HepG2 (cell line): ENCODE data around the gene SYNGAP1. TPM values are rescaled to one million over a fixed set of nuclear protein-coding genes. Genes with fewer than 3 reads are reported as not detected.
A peak's percentile ranks its signal among the peaks of the same experiment; 100 is the strongest.

Experiments
- ATF2 ChIP-seq: sonication (generic); formaldehyde crosslinking; IDR thresholded peaks from 2 replicates; pipeline ENCODE4 v1.4.0; 2020; ENCODE audit warnings: missing genetic modification reagents
- BHLHE40 ChIP-seq: IDR thresholded peaks from 2 replicates; pipeline ENCODE4 v1.6.1; 2011; ENCODE audit warnings: low read length, improper control_type of control experiment
- BRD4 ChIP-seq: sonication (generic); formaldehyde crosslinking; IDR thresholded peaks from 2 replicates; pipeline ENCODE4 v1.4.0; 2020; ENCODE audit warnings: missing genetic modification reagents
- CCAR2 ChIP-seq: fragments of 200-400 bp; formaldehyde crosslinking; optimal IDR thresholded peaks from 2 replicates; pipeline ENCODE3; 2018; ENCODE audit warnings: low read depth, mild to moderate bottlenecking, low read length, moderate library complexity
- DRAP1 ChIP-seq: IDR thresholded peaks from 2 replicates; pipeline ENCODE4 v1.6.1; 2016; ENCODE audit warnings: missing genetic modification reagents, missing compliant biosample characterization
- ETS1 ChIP-seq: sonication (generic); formaldehyde crosslinking; IDR thresholded peaks from 2 replicates; pipeline ENCODE4 v1.4.0; 2020; ENCODE audit warnings: missing genetic modification reagents
- IKZF4 ChIP-seq: sonication (generic); formaldehyde crosslinking; IDR thresholded peaks from 2 replicates; pipeline ENCODE4 v1.5.1; 2020; ENCODE audit warnings: borderline replicate concordance, mild to moderate bottlenecking, low read depth, missing genetic modification reagents; ENCODE audit errors: not compliant biosample characterization
- REL ChIP-seq: sonication (generic); formaldehyde crosslinking; conservative IDR thresholded peaks from 2 replicates; pipeline ENCODE4 v1.8.0; 2022; ENCODE audit warnings: mild to moderate bottlenecking, missing genetic modification reagents, moderate library complexity
- SMARCE1 ChIP-seq: fragments of 450-650 bp; IDR thresholded peaks from 2 replicates; pipeline ENCODE4 v1.6.1; 2017; ENCODE audit warnings: borderline replicate concordance
- STAT6 ChIP-seq: sonication (generic); formaldehyde crosslinking; IDR thresholded peaks from 2 replicates; pipeline ENCODE4 v1.4.0; 2020; ENCODE audit warnings: missing genetic modification reagents, mild to moderate bottlenecking, borderline replicate concordance
- TRAFD1 ChIP-seq: sonication (generic); formaldehyde crosslinking; IDR thresholded peaks from 2 replicates; pipeline ENCODE4 v1.5.1; 2020; ENCODE audit warnings: missing genetic modification reagents, mild to moderate bottlenecking, borderline replicate concordance
- ZBTB49 ChIP-seq: sonication (generic); formaldehyde crosslinking; IDR thresholded peaks from 2 replicates; pipeline ENCODE4 v1.4.0; 2020; ENCODE audit warnings: missing genetic modification reagents, borderline replicate concordance
- ZNF225 ChIP-seq: sonication (generic); formaldehyde crosslinking; IDR thresholded peaks from 2 replicates; pipeline ENCODE4 v1.4.0; 2020; ENCODE audit warnings: mild to moderate bottlenecking, missing genetic modification reagents
- ZNF24 ChIP-seq: fragments of 450-650 bp; IDR thresholded peaks from 2 replicates; pipeline ENCODE4 v1.6.1; 2017; ENCODE audit warnings: antibody characterized with exemption, mild to moderate bottlenecking
- ZNF296 ChIP-seq: sonication (generic); formaldehyde crosslinking; conservative IDR thresholded peaks from 2 replicates; pipeline ENCODE4 v1.5.0; 2020; ENCODE audit warnings: mild to moderate bottlenecking, missing genetic modification reagents
- ZNF501 ChIP-seq: sonication (generic); formaldehyde crosslinking; IDR thresholded peaks from 2 replicates; pipeline ENCODE4 v1.5.1; 2020; ENCODE audit warnings: mild to moderate bottlenecking, moderate library complexity, missing genetic modification reagents
- ZNF773 ChIP-seq: sonication (generic); formaldehyde crosslinking; IDR thresholded peaks from 2 replicates; pipeline ENCODE4 v1.4.0; 2020; ENCODE audit warnings: missing genetic modification reagents, borderline replicate concordance
- ZNF83 ChIP-seq: sonication (generic); formaldehyde crosslinking; IDR thresholded peaks from 2 replicates; pipeline ENCODE4 v1.4.0; 2020; ENCODE audit warnings: missing genetic modification reagents, mild to moderate bottlenecking, borderline replicate concordance
- ZSCAN31 ChIP-seq: sonication (generic); formaldehyde crosslinking; IDR thresholded peaks from 2 replicates; pipeline ENCODE4 v1.5.0; 2020; ENCODE audit warnings: low read depth, mild to moderate bottlenecking, missing genetic modification reagents
- polyA plus RNA-seq, 8 experiments: library from polyadenylated mRNA; depleted of rRNA in 3 of 8; stranded (reverse) in 7 of 8; unstranded in 1 of 8; fragments of >200 nt; fragmentation: Illumina TruSeq in 4 of 8; extraction: Trizol in 4 of 8; gene quantifications; 2 replicates each; pipeline versions ENCODE4 v1.2.1 to v1.2.3, GENCODE V29; 2011 to 2016; ENCODE audit warnings: low read depth in 4 of 8, missing spikeins in 1 of 8, mixed read lengths in 1 of 8; ENCODE audit not compliant: insufficient read depth in 1 of 8
- total RNA-seq, 5 experiments: library from RNA; depleted of rRNA; stranded (reverse); fragments of >200 nt; fragmentation: Illumina TruSeq; extraction: Trizol; gene quantifications; 2 replicates each; pipeline ENCODE4 v1.2.3, GENCODE V29; 2016; ENCODE audit warnings: low read depth in 1 of 5

Gene SYNGAP1
- total and polyA plus RNA-seq, 2 of the 13 experiments (the other 11 are each of a cell fraction or from before 2014, with no cell fraction given): 0.75 to 1.1 TPM

GRCh38 chr6:33417903-33418689 is 1.8 kb upstream of the SYNGAP1 start, which contains the start of gene CUTA (continued):
- TF ChIP-seq ATF2 (CRISPR knock-in tag): peak; percentile 90
- TF ChIP-seq ZNF83 (CRISPR knock-in tag): peak; percentile 93; the same call in 1 of the 2 replicates
- TF ChIP-seq ZBTB49: no peak
- TF ChIP-seq ETS1 (CRISPR knock-in tag): no peak
- TF ChIP-seq ZNF773 (CRISPR knock-in tag): no peak
- TF ChIP-seq DRAP1: peak; percentile 84
- no peak; the same call in 1 of the 2 replicates for TF ChIP-seq ZNF225 (CRISPR knock-in tag)
- TF ChIP-seq SMARCE1: no peak
- peak; percentile 60; the same call in 1 of the 2 replicates for TF ChIP-seq BRD4
- peak; percentile 96 for TF ChIP-seq ZNF501
- peak; percentile 75 for TF ChIP-seq ZSCAN31 (CRISPR knock-in tag)
- no peak for TF ChIP-seq CCAR2
- TF ChIP-seq ZNF24: no peak
- no peak; the same call in 1 of the 2 replicates for TF ChIP-seq REL (CRISPR knock-in tag)
- TF ChIP-seq STAT6 (CRISPR knock-in tag): peak; percentile 97; the same call in 1 of the 2 replicates
- no peak for TF ChIP-seq ZNF296 (CRISPR knock-in tag)
- TF ChIP-seq TRAFD1: no peak
- no peak for TF ChIP-seq IKZF4 (CRISPR knock-in tag)
- peak; percentile 100 for TF ChIP-seq BHLHE40
